GM19193 (cell line): ENCODE results near the gene BABAM2.

Source experiments
- POLR2A ChIP-seq: IDR thresholded peaks from 4 replicates; pipeline ENCODE4 v1.6.1; 2011; ENCODE audit not compliant: insufficient read depth, insufficient read length; ENCODE audit errors: extremely low read depth

Gene BABAM2

GRCh38 chr2:28361991-28362710 is 471.6 kb downstream of the BABAM2 start:
- TF ChIP-seq POLR2A = no peak

- TF ChIP-seq POLR2A = no peak
Observed at GRCh38 chr2:28362991-28363521, 472.5 kb downstream of the BABAM2 start.

- TF ChIP-seq POLR2A = no peak
Observed at GRCh38 chr2:28363686-28364280, 473.3 kb downstream of the BABAM2 start.

- TF ChIP-seq POLR2A = no peak
Observed at GRCh38 chr2:28364610-28365009, 474.1 kb downstream of the BABAM2 start.

- TF ChIP-seq POLR2A = no peak
Observed at GRCh38 chr2:28365158-28365557, 474.6 kb downstream of the BABAM2 start.

- TF ChIP-seq POLR2A = no peak
Observed at GRCh38 chr2:28366149-28366495, 475.6 kb downstream of the BABAM2 start.

- TF ChIP-seq POLR2A = no peak
Observed at GRCh38 chr2:28366496-28367282, 476.2 kb downstream of the BABAM2 start.

GRCh38 chr2:28367667-28368356 is 477.3 kb downstream of the BABAM2 start:
- no peak for TF ChIP-seq POLR2A

GRCh38 chr2:28368357-28368798 is 477.8 kb downstream of the BABAM2 start:
- no peak for TF ChIP-seq POLR2A

GRCh38 chr2:28369358-28369757 is 478.8 kb downstream of the BABAM2 start:
- TF ChIP-seq POLR2A = no peak

- TF ChIP-seq POLR2A = no peak
Observed at GRCh38 chr2:28370354-28370753, 479.8 kb downstream of the BABAM2 start.

- TF ChIP-seq POLR2A = no peak
Observed at GRCh38 chr2:28373854-28374253, 483.3 kb downstream of the BABAM2 start.

GRCh38 chr2:28374331-28374730 is 483.8 kb downstream of the BABAM2 start:
- TF ChIP-seq POLR2A = no peak

GRCh38 chr2:28375236-28375635 is 484.7 kb downstream of the BABAM2 start:
- TF ChIP-seq POLR2A = no peak
